HT1080 (cell line): ENCODE measurements around the gene KLHL29. TPM values are rescaled to one million over a fixed set of nuclear protein-coding genes. Genes with fewer than 3 reads are reported as not detected.

ENCODE experiments used
- DNase-seq: peaks from one replicate; pipeline ENCODE4 v3.0.0-alpha.2; 2015; ENCODE audit warnings: low read depth
- total RNA-seq: library from RNA; depleted of rRNA; stranded (reverse); fragments of >200 nt; shearing (Covaris generic); gene quantifications from 2 replicates; pipeline ENCODE4 v1.2.3, GENCODE V29; 2014

Gene KLHL29
- total RNA-seq, 1 experiment from 2014 or later, result 6.8 TPM

GRCh38 chr2:23654756-23655155 is 269.8 kb downstream of the KLHL29 start:
- DNase-seq, result no peak

GRCh38 chr2:23655934-23656596 is 271.1 kb downstream of the KLHL29 start:
- no peak for DNase-seq

DNA sequence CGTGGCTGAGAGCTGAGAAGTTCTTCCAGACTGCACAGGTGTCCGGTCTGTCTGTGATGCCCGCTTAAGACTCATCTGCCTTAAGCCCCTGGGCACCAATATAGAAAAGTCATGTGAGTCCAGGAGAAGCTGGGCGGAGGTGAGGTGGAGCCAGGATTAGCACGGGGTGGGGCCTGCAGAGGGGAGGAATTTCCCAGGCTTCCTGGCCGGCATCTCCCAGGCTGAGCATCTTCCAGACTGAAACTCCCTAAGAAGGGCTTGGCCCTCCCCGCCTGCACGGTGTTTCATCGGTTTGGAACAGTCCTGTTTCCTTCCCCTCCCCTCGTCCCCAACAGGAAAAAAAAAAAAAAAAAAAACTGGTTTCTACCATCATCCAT is 271.6 kb downstream of the KLHL29 start:
- no peak for DNase-seq

- DNase-seq, result no peak
Measured at GRCh38 chr2:23657371-23657770, 272.4 kb downstream of the KLHL29 start.

DNA sequence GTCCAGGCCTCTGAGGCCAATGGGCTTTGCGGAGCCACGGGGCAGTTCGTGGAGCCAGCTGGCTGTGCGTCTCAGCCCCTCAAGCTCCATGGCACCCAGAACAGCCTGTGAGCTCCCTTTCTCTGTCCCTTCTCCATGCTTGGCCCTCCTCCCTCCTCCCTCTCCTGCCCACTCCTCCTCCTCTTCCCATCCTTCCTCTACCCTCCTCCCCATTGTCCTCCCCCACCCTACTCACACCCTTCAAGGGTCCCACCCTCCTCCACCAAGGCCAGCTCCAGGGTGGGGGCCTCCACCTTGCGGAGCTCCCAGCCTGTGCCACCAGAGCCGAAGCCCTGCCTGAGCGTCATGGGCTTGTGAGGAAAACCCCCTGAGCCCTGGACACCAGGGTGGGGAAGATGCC is 273.0 kb downstream of the KLHL29 start:
- DNase-seq, result no peak

- no peak for DNase-seq
Measured at GRCh38 chr2:23658466-23658942, 273.5 kb downstream of the KLHL29 start.

GRCh38 chr2:23659328-23659727 is 274.3 kb downstream of the KLHL29 start:
- no peak for DNase-seq

DNA sequence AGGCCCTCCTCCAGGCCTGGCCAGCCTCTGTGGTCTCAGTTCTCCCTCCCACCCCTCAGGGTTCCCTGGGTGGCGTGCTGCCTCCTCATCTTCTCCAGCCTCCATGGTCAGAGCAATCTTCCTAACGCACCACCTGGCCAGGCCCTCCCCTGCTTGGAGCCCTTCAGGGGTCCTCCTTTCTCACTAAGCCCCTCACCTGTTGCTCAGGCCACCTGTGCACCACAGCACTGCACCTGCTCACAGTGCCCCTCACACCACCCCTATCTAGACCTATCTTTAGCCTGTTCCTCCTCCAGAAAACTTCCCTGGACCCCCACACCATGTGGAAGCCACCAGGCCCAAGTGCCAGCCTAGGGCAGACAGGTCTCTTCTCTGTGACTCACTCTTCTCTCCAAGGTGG is 274.8 kb downstream of the KLHL29 start:
- DNase-seq, result no peak

- DNase-seq, result no peak
Measured at GRCh38 chr2:23660237-23660636, 275.3 kb downstream of the KLHL29 start.

DNA sequence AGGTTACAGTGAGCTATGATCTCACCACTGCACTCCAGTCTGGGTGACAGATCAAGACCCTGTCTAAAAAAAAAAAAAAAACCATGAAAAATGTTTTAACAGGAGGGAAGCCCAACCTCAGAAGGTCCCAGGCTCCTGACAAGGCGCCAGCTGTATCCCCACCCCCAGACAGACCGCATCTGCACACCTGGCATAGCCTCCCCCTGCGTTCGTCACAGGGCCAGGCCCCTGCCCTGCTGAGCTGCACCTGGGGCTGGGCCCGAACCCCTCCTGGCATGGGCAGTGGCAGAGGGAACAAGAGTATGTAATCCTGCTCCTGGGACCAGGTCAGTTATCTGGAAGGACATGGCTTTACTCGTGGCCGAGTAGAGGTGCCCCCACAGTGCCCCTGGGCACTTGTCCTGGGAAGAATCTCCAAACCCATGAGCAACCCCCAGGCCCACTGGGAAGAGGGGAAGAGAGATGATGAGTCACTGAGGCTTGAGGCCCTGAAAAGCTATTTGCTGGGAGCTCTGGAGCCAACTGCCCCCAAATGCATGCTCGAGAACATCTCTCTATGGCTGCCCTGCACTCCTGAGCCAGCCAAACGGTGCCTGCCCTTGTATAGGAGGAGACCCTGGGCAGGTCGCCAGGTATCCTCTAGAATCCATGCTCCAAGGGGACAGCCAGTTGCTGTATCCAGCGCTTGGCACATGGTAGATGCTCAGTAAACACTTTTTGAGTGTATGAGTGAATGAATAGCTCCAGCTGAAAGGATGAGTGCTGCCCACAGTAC is 276.5 kb downstream of the KLHL29 start:
- no peak for DNase-seq

GRCh38 chr2:23662466-23662865 is 277.5 kb downstream of the KLHL29 start:
- no peak for DNase-seq

DNA sequence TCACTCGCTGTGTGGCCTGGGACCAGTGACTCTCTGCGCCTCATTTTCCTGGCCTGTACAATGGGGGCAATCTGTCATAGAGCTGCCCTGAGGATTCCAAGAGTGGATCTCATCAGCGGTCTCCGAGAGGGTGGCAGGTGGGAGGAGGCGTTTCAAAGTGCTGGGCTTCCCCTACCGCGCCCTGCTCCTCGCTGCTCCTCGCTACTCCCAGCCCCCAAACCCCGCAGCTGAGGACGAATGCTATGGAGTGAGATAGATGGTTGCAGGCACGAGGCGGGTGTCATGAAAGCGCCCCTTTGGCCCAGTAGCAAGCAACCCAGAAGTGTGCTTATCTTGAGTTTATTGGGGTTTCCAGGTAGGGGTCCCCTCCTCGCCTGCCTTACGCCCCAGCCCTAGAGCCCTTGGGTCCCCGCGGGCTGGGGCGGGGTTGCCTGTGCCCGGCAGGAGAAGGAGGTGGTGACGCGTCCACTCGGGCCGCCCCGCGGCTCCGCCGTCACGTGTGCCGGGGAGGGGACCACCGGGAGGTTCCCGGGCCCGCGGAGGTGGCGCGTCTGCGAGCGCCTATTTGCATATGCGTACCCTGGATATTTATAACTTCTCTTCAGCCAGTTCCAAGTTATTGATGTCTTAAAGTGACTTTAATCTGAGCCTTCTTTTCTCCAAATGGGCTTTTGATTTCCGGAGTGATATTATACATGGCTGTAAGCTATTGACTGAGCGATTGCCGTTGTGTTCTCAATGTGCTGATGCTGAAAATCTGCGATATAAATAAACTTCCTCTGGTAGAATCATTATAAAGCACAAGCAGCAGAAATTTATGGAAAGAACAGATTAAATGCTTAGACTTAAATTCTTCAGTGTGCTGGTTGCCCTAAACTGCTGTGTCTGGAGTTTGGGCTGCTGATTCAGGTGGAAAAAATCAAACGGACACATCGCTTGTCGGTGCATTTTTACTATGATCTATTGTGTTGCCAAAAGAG is 278.3 kb downstream of the KLHL29 start:
- no peak for DNase-seq

- DNase-seq, result no peak
Measured at GRCh38 chr2:23664066-23664788, 279.2 kb downstream of the KLHL29 start.

DNA sequence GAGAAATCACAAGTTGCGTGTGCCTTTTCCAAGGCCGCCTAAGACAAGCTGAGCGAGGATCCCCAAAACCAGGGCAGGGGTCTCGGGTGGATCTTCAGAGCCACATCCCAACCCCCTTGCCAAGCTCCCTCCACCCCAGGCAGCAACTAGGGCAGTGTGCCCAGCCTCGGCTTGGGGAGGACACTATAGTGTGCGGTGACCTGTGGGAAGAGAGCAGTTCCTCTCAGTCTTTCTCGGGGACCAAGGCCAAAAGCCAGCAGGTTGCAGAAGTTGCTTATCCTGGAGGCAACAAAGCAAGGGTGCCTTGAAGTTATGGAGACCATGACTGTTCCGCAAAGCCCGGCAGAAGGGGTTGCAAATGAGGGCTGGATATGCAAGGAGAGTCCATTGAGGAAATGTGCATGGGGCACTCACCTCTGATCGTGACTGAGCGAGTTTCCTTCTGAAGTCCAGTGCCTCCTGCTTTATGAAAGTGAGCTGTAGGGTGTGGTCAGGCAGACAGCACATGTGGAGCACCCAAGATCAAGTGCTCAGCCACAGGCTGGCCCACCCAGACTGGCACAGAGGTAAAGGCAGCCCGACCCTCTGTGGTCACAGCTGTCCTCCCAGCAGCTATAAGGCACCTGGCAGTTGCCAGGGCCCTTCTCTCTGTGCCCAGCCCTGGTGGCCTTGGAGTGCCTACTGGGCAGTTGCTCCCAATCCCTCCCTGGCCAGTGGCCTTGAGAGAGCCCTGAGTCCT is 281.4 kb downstream of the KLHL29 start:
- DNase-seq, result no peak

DNA sequence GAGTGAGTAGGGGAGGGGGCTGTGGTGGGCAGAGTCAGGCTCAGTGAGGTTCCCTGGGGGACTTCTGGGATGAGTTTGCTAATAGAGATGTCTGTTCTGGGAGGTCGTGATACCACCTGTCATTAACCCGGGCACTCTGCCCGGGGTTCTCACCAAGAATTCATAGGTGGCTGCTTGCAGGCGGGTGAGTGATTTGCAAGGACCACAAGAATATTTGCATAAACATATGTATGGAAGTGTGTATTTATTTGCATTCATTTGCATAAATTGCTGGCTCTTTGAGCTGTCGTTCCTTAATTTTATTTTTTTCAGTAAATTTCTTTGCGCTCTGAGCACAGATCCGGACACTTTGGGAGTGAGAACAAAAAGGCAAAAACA is 282.0 kb downstream of the KLHL29 start:
- no peak for DNase-seq

- DNase-seq, result peak; percentile 25
Measured at GRCh38 chr2:23668756-23669304, 283.9 kb downstream of the KLHL29 start.

GRCh38 chr2:23669413-23670244 is 284.6 kb downstream of the KLHL29 start:
- no peak for DNase-seq

DNA sequence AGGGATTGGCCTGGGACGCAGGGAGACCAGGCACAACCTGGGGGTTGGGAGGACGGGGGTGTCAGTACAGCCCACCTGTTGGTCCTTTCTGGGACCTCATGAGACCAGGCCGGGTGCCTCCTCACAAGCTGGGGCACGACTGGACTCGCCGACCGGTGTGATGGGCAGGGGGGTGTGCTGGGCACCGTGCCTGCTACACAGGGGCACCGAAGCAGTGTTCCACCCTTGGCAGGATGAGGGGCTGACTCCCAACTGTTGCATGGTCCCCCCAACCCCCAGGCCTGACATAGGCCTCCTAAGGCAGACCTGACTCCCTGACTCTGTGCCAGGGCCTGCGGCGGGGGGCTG is 285.2 kb downstream of the KLHL29 start:
- DNase-seq, result no peak

DNA sequence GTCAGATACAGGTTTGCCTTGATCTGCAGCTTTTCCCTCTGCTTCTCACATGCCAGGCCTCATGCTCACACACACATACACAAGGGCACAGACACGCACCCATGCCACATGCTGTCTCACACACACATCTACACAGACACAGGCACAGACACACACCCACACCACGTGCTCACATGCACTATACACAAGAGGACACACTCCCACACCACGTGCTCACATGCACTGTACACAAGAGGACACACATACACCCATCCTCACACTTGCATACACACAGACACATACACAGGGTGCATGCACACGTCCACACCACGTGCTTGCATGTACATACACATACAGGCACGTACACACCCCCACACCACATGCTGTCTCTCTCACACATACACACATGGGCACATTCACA is 288.1 kb downstream of the KLHL29 start:
- no peak for DNase-seq
